Mesothelial cell of epicardium (in vitro differentiated cells): ENCODE data around the gene TADA3. TPM values are rescaled to one million over a fixed set of nuclear protein-coding genes. Genes with fewer than 3 reads are reported as not detected.

Experiments used
- DNase-seq, 2 experiments: peaks; one replicate each; pipeline ENCODE4 v3.0.0; 2021; ENCODE audit warnings: low spot score in 2 of 2; ENCODE audit not compliant: unreplicated experiment in 2 of 2
- H3K27ac Mint-ChIP-seq: 2 replicates; pipeline ENCODE4 v1.8.0; 2021; ENCODE audit warnings: mixed read lengths
- H3K27me3 Mint-ChIP-seq: 2 replicates; pipeline ENCODE4 v1.8.0; 2021; ENCODE audit warnings: low read depth, mixed read lengths
- H3K36me3 Mint-ChIP-seq: 2 replicates; pipeline ENCODE4 v1.8.0; 2021; ENCODE audit warnings: mixed read lengths
- H3K4me1 Mint-ChIP-seq: 2 replicates; pipeline ENCODE4 v1.8.0; 2021; ENCODE audit warnings: mixed read lengths
- H3K4me3 Mint-ChIP-seq: 2 replicates; pipeline ENCODE4 v1.8.0; 2021; ENCODE audit warnings: mild to moderate bottlenecking, moderate library complexity, mixed read lengths
- H3K9me3 Mint-ChIP-seq: 2 replicates; pipeline ENCODE4 v1.8.0; 2021; ENCODE audit warnings: mixed read lengths
- total RNA-seq: library from RNA; stranded (reverse); gene quantifications from 3 replicates; pipeline ENCODE4 v1.2.1, GENCODE V29; 2021
- TF ChIP-seq, protein P1 (sequence below): fragments of 200-600 bp; sonication (generic); IDR thresholded peaks from one replicate; pipeline ENCODE4 v1.5.0; 2021; ENCODE audit warnings: antibody characterized with exemption; ENCODE audit not compliant: unreplicated experiment

The TADA3 gene
- total RNA-seq, 1 donor from 2014 or later, result 67.2 TPM

DNA sequence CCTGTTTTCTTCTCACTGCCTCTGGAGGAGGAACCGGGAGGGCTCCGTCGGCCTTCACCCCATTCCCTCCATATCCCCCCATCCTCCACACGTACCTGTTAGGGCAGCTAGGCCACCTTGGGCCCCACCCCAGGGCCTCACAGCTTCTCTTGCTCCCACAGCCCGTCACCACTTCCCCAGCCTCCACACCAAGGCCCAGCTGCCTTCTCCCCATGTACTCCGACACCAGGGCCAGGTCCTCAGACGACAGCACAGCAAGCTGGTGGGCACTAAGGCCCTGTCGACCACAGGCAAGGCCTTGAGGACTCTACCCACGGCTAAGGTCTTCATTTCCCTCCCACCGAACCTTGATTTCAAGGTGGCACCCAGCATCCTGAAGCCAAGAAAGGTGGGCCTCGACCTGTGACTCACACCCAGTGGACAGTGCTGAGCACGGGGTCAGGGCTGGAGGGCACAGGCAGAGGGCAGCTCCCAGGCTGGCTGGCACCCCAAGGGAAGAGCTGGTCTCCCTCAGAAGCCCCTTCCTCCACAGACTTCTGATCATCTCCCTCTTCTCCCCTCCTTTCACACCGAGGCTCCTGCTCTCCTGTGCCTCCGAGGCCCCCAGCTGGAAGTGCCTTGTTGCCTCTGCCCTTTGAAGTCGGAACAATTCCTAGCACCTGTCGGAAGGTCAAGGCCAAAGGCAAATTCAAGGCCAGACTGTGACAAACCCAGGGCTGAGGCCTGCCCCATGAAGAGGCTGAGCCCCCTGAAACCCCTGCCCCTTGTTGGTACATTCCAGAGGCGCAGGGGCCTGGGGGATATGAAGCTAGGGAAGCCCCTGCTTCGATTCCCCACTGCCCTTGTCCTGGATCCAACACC, 42.5 kb upstream of the TADA3 start:
- TF ChIP-seq, protein P1, sequence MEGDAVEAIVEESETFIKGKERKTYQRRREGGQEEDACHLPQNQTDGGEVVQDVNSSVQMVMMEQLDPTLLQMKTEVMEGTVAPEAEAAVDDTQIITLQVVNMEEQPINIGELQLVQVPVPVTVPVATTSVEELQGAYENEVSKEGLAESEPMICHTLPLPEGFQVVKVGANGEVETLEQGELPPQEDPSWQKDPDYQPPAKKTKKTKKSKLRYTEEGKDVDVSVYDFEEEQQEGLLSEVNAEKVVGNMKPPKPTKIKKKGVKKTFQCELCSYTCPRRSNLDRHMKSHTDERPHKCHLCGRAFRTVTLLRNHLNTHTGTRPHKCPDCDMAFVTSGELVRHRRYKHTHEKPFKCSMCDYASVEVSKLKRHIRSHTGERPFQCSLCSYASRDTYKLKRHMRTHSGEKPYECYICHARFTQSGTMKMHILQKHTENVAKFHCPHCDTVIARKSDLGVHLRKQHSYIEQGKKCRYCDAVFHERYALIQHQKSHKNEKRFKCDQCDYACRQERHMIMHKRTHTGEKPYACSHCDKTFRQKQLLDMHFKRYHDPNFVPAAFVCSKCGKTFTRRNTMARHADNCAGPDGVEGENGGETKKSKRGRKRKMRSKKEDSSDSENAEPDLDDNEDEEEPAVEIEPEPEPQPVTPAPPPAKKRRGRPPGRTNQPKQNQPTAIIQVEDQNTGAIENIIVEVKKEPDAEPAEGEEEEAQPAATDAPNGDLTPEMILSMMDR, result no peak
- Mint-ChIP-seq H3K4me3 (no peak overlapping the region), H3K36me3 (peaks cover 16% of the 10 kb centered on the region), H3K4me1 (no peaks in the 10 kb centered on the region), H3K9me3 (no peaks in the 10 kb centered on the region), H3K27ac (no peak overlapping the region), H3K27me3 (no peaks in the 10 kb centered on the region)
- no peak for DNase-seq

DNA sequence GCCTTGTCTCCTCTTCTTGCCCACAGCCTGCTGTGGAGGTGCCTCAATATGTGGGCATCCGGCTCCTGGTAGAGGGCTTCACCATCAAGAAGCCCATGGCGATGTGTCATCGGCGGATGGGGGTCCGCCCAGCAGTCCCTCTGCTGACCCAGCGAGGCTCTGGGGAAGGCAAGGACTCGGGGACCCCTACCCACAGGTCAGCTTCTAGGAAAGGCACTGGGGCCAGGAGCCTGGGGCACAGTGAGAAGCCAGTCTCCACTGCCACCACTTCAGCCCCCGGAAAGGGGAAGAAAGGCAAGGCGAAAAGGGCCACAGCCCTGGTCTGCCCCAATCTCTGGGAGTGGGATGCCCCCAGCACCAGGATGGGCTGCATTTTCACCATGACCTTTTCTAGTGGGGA, 40.8 kb upstream of the TADA3 start:
- no peak overlapping the region for H3K27ac Mint-ChIP-seq
- TF ChIP-seq, protein P1, result no peak

DNA sequence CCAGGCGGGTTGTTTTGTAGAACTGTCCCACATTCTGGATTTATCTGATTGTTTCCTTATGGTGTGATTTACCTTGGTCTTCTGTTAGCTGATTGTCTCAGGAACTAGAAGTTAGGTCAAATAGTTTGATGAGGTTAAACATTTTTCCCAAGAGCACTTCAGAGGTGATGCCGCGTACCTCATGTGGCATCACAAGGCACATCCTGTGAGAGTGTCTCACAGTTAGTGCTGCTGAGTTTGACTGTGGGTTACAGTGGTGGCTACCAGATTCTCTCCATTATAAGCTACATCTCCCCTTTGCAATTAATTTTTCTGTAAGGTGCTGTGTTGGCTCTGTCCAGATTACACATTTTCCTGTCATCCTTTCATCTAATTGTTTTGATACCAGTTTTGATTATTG, 39.0 kb upstream of the TADA3 start:
- Mint-ChIP-seq H3K4me3 (no peak overlapping the region), H3K4me1 (no peaks in the 10 kb centered on the region), H3K36me3 (peaks cover 20% of the 10 kb centered on the region), H3K27ac (no peak overlapping the region), H3K9me3 (no peaks in the 10 kb centered on the region), H3K27me3 (no peaks in the 10 kb centered on the region)
- DNase-seq, result no peak
- TF ChIP-seq, protein P1, result no peak

More for the DNA sequence above, 40.8 kb upstream of the TADA3 start:
- H3K9me3 Mint-ChIP-seq, result no peaks in the 10 kb centered on the region
- peaks cover 18% of the 10 kb centered on the region for H3K36me3 Mint-ChIP-seq
- no peaks in the 10 kb centered on the region for H3K4me1 Mint-ChIP-seq
- no peaks in the 10 kb centered on the region for H3K27me3 Mint-ChIP-seq
- no peak for DNase-seq
- H3K4me3 Mint-ChIP-seq, result no peak overlapping the region

DNA sequence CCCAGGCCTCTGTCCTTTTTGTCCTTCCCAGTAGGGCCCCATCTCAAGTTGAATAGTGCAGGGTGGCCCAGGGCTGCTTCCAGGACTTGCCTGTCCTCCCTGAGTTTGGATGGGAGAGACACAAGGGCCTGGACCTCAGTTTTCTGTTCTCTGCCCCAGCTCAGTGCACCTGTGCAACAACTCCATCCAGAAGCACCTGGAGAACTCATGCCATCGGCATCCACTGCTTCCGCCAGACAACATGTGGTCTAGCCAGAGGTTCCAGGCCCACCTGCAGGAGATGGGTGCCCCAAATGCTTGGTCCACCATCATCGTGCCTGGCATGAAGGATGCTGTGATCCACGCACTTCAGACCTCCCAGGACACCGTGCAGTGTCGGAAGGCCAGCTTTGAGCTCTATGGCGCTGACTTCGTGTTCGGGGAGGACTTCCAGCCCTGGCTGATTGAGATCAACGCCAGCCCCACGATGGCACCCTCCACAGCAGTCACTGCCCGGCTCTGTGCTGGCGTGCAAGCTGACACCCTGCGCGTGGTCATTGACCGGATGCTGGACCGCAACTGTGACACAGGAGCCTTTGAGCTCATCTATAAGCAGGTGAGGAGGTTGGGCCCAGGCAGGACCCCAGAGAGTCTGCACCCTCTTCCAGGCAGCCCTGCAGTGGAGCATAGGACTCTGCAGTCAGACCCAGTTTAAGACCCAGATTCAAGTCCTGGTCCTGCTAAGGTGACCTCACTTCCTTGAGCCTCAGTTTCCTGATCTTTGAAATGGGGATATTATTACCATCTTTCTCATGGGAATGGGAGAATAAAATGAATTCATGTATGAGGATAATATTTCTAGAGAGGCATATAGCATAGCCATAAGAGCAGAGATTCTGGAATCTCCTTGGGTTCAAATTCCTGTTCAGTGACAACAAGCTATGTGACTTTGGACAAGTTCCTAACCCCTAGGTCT, 36.8 kb upstream of the TADA3 start:
- Mint-ChIP-seq H3K36me3 (peaks cover 7% of the 10 kb centered on the region), H3K9me3 (no peaks in the 10 kb centered on the region), H3K4me1 (no peaks in the 10 kb centered on the region), H3K27me3 (no peaks in the 10 kb centered on the region), H3K27ac (no peak overlapping the region), H3K4me3 (no peak overlapping the region)
- DNase-seq, result no peak
- TF ChIP-seq, protein P1, result no peak

GRCh38 chr3:9826815-9827573, 34.7 kb upstream of the TADA3 start:
- H3K36me3 Mint-ChIP-seq, result peaks cover 6% of the 10 kb centered on the region

More at GRCh38 chr3:9826815-9827573, 34.7 kb upstream of the TADA3 start:
- no peak for DNase-seq
- TF ChIP-seq, protein P1, result no peak
- no peaks in the 10 kb centered on the region for H3K9me3 Mint-ChIP-seq
- no peak overlapping the region for H3K4me3 Mint-ChIP-seq
- H3K27ac Mint-ChIP-seq, result no peak overlapping the region
- H3K4me1 Mint-ChIP-seq, result no peaks in the 10 kb centered on the region
- H3K27me3 Mint-ChIP-seq, result no peaks in the 10 kb centered on the region
